HG03342 (cell line): ENCODE measurements around the gene HCAR1.
"Not testable (repeated sequence)": the region's sequence is repeated elsewhere in the genome, so short reads cannot be mapped to it uniquely, and the experiment has no call there.

Experiments
- ATAC-seq: cut with Tn5 transposase; IDR thresholded peaks from one replicate; pipeline ENCODE4 v1.9.1; 2021; ENCODE audit warnings: mild to moderate bottlenecking, moderate library complexity; ENCODE audit not compliant: unreplicated experiment

Gene HCAR1

GRCh38 chr12:122722387-122722786 lies 8.3 kb downstream of the HCAR1 start:
- ATAC-seq = no peak

DNA sequence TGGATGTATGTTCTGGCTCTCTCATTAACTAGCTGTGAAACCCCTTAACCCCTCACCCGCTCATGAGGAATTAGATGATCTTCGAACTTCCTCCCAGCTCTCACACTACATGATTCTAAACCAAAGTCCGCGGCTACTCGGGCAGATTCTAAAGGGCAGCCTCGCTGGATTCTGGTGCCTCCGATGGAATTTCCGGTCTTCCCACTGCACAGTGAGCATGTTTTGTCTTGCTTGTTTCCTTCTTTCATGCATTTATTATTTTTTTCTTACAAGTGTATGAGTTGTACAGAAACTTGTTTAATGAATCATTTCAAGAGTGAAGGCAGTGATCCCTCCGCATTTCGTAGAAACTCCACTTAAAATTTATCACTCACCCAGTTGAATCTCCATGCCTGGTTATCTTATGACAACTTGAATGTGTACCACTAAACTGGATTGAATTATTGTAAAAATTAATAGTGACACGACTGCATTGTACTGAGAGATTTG lies 9.5 kb downstream of the HCAR1 start:
- ATAC-seq = no peak

DNA sequence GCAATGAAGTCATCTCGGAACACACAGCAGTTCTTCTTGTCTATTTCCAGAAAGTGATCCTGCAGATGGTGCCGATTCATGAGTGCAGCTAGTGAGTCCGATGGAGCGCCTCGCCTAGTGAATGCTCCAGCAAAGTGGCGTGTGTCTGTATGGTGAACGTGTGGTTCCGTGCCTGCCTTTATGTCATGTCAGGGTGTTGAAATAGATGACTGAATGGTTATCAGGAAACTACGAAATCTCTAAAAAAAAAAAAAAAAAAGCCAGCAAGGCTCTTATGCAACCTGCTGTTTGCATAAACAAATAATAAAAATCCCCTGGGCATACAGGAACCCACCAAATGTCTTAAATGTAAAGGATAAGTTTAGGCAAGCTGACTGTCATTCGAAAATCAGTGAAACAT lies 14.0 kb downstream of the HCAR1 start, which contains the start of gene HCAR3:
HCAR3 (minus strand) TSS at position 154 of the 400 bp plus-strand sequence; CDS start at position 80, 74 bp downstream.
- not testable (repeated sequence) for ATAC-seq

DNA sequence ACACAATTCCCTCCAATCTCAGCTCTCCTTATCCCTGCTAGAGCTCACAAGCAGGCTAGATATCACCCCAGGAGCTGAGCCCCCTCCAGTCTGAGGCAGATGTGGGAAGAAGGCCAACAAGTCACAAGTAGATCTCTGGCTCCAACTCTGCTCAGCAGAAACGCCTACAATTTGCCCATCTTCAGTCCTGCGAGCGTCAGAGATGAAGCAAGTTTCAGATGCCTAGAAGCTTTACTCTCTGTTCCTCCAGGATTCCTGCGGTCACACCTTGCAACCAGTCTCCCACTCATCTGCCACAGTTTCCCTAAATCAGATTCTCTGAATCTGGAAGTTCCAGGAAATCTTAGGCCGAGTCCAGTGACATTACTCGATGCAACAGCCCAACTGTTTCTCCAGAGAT lies 15.4 kb downstream of the HCAR1 start:
- ATAC-seq = not testable (repeated sequence)

DNA sequence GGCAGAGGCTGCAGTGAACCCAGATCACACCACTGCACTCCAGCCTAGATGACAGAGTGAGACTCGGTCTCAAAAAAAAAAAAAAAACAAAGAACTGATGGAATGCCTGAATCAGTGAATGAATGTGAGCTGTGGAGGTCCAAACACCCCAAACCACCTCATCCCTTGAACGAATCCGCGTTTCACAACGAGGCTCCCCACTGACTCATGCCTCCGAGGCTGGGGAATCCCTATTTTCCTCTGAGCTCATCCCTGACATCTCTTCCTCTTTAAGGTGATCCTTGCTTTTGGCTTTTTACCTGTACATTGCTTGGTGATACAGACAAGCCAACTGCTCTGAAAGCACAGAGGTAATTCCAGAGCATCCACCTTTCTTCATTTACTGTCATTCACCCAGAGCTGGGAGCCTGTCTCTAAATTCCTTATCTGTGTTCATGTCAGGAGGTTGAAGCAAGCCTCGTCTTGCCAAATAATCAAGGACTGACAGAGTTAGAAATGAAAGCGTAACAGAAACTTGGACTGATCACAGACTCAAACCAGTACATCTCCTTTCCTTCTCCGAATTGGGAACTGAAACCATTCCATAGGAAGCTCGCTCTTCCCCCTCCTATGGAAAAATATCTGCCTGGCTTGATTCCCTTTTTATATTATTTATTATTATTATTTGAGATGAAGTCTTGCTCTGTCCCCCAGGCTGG lies 17.0 kb downstream of the HCAR1 start:
- not testable (repeated sequence) for ATAC-seq

DNA sequence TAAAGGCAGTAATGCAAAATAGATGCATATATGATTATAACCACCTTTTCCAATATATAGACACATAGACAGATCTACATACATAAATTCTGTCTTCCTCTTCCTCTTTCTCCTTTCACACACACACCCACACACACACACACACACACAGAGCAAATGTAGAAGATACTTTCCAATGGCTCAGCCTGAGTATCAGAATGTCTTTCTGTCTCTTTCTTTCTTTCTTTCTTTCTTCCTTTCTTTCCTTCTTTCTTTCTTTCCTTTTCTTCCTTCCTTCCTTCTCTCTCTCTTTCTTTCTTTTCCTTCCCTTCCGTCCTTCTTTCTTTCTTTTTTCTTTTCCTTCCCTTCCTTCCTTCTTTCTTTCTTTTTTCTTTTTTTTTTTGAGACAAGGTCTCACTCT lies 19.4 kb downstream of the HCAR1 start:
- not testable (repeated sequence) for ATAC-seq

- ATAC-seq = not testable (repeated sequence)
Measured at GRCh38 chr12:122710341-122710740, 20.3 kb downstream of the HCAR1 start.

GRCh38 chr12:122709287-122709686 lies 21.4 kb downstream of the HCAR1 start:
- not testable (repeated sequence) for ATAC-seq

- ATAC-seq = not testable (repeated sequence)
Measured at GRCh38 chr12:122703841-122704240, 26.8 kb downstream of the HCAR1 start.

DNA sequence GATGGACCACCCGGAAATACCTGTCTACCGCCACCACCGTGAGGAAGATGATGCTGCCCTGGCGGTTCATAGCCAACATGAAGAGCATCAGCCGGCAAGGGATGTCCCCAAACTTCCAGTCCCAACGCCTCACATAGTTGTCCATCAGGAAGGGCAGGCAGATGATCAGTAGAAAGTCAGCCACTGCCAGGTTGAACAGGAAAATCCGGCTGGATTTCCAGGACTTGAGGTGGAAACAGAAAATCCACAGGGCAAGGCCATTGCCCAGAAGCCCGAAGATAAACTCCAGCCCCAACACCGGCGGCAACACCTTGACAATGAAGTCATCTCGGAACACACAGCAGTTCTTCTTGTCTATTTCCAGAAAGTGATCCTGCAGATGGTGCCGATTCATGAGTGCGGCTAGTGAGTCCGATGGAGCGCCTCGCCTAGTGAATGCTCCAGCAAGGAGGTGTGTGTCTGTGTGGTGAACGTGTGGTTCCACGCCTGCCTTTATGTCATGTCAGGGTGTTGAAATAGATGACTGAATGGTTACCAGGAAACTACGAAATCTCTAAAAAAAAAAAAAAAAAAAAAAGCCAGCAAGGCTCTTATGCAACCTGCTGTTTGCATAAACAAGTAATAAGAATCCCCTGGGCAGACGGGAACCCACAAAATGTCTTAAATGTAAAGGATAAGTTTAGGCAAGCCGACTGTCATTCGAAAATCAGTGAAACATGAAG lies 27.6 kb downstream of the HCAR1 start, which contains the start of gene HCAR2:
HCAR2 (minus strand) TSS at position 468 of the 722 bp plus-strand sequence; CDS start at position 394, 74 bp downstream.
- ATAC-seq = not testable (repeated sequence)

GRCh38 chr12:122701481-122701880 lies 29.2 kb downstream of the HCAR1 start:
- ATAC-seq = not testable (repeated sequence)

- not testable (repeated sequence) for ATAC-seq
Measured at GRCh38 chr12:122700038-122700710, 30.5 kb downstream of the HCAR1 start.

DNA sequence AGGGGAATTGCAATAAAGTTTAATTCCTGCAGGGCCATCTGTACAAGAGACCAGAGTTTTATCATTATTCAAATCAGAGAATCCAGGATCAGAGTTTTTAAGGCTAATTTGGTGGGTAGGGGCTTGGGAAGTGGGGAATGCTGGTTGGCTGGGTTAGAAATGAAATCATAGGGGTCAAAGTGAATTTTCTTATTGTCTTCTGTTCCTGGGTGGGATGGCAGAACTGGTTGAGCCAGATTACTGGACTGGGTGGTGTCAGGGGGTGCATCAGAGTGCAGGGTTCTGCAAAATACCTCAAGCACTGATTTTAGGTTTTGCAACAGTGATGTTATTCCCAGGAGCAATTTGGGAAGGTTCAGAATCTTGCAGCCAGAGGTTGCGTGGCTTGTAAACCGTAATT lies 33.7 kb downstream of the HCAR1 start:
- ATAC-seq = not testable (repeated sequence)

- no peak for ATAC-seq
Measured at GRCh38 chr12:122691566-122691965, 39.1 kb downstream of the HCAR1 start.

GRCh38 chr12:122688291-122688690 lies 42.4 kb downstream of the HCAR1 start:
- ATAC-seq = no peak

GRCh38 chr12:122687086-122687485 lies 43.6 kb downstream of the HCAR1 start:
- no peak for ATAC-seq

GRCh38 chr12:122686538-122686937 lies 44.1 kb downstream of the HCAR1 start:
- no peak for ATAC-seq

- no peak for ATAC-seq
Measured at GRCh38 chr12:122684297-122684813, 46.3 kb downstream of the HCAR1 start.

DNA sequence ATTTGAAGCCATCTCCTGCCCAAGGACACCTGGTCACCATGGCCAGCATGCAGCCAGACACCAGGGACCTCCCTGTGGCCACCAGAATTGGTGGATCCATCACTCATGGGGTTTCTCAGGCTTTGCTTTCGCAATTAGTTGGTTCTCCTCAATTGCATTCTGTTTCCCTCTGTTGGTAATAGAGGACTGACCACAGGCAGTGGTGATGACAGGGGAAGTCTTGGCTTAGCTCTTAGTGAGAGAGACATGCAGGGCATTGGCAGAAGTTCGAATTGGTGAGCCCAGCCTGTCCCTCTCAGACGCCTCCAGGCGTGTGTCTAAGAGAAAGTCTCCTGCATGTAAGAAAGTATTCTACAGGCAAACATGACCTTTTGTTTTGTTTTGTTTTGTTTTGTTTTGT lies 48.8 kb downstream of the HCAR1 start:
- no peak for ATAC-seq

GRCh38 chr12:122680989-122681388 lies 49.7 kb downstream of the HCAR1 start:
- not testable (repeated sequence) for ATAC-seq

GRCh38 chr12:122676781-122677180 lies 53.9 kb downstream of the HCAR1 start:
- not testable (repeated sequence) for ATAC-seq
